GM21723 (cell line): ENCODE data around the gene MACROD2.
"Not testable (repeated sequence)": the region's sequence is repeated elsewhere in the genome, so short reads cannot be mapped to it uniquely, and the experiment has no call there.

Source experiments
- ATAC-seq: cut with Tn5 transposase; IDR thresholded peaks from one replicate; pipeline ENCODE4 v1.9.1; 2021; ENCODE audit warnings: mild to moderate bottlenecking, moderate library complexity; ENCODE audit not compliant: unreplicated experiment

Gene MACROD2

GRCh38 chr20:15523400-15523799, 1528.1 kb downstream of the MACROD2 start:
- no peak for ATAC-seq

- ATAC-seq: no peak
Observed at GRCh38 chr20:15528391-15529111, 1533.2 kb downstream of the MACROD2 start.

GRCh38 chr20:15535863-15536262, 1540.5 kb downstream of the MACROD2 start:
- ATAC-seq: no peak

DNA sequence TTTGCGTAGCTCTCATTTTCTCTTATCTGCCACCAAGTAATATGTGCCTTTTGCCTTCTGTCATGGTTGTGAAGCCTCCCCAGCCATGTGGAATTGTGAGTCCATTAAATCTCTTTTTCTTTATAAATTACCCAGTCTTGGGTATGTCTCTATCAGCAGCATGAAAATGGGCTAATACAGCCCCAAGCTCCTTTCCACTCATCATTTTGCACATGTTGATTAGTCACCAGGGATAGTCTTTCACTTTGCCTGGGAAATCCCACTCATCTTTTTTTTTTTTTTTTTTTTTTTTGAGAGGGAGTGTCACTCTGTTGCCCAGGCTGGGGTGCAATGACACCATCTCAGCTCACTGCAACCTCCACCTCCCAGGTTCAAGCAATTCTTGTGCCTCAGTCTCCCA, 1541.9 kb downstream of the MACROD2 start:
- not testable (repeated sequence) for ATAC-seq

- no peak for ATAC-seq
Observed at GRCh38 chr20:15542655-15543054, 1547.3 kb downstream of the MACROD2 start.

DNA sequence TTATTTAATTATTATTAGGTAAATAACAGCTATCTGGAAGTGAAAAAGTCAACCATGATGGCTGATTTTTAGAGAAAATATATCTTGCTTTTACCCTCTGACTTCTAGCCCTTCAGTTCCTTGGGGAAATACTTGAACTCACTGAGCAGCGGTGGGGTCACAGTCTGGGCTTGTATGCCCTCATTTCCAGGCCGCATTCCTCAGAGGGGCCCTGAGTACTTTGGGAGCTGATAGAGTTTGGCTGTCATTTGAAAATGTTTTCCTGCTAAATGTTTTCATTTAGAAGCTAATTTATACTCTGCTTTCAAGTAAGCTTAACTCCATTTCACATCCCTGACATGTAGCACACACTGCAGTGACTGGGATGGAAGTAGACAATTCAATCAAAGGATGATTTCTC, 1549.4 kb downstream of the MACROD2 start:
- no peak for ATAC-seq

- ATAC-seq: no peak
Observed at GRCh38 chr20:15546525-15547023, 1551.3 kb downstream of the MACROD2 start.

GRCh38 chr20:15547119-15547518, 1551.8 kb downstream of the MACROD2 start:
- no peak for ATAC-seq

GRCh38 chr20:15550116-15550870, 1555.0 kb downstream of the MACROD2 start:
- ATAC-seq: no peak

- no peak for ATAC-seq
Observed at GRCh38 chr20:15555913-15556312, 1560.6 kb downstream of the MACROD2 start.

DNA sequence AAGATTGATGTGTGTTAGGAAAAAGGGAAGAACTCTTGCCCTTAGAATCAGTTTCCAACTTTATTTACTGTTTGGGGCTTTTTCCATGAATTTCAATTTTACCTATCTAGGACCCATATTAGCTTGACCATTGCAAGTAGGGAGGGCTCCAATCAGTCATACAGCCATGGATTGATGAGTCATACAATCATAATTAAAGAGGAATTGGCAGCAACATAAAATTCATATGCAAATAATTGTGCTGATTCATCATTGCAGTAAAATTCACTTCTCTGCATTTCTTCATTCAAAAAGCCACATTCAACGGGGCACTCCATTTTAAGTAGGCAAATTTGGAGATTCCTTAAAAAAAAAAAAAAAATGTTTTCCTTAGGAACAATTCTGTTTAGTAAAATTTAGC, 1561.6 kb downstream of the MACROD2 start:
- no peak for ATAC-seq

GRCh38 chr20:15561070-15561569, 1565.8 kb downstream of the MACROD2 start:
- no peak for ATAC-seq

DNA sequence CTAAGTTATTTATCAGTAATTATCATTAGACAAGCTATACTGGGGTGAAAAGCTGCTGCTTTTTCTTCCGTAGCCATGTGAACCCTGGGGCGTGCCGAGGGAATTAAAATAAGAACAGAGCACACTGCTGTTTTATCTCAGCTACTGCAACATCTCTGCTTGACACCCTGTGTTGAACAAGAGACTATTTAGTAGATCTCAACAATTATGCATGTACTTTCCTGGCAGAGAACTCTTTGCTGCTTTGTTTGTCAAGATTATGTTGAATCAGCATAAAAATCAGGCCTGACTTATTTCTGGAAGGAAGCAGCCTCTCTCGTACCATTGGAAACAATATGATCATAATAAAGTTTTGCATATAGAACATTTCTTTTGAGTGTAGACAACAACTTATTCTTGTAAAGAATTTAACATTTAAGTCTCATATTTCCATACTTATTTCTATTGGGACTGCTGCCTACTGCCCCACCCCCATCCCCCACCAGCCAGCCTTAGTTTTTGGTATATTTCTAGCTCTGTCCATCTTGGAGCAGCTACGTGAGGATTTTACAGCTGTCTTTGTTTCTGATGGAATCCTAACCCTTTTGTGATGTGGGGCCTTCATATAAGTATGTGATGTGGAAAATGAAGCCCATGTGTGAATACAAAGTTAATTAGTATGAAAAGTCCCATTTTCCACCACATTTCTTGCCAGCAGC, 1566.5 kb downstream of the MACROD2 start:
- ATAC-seq: no peak

DNA sequence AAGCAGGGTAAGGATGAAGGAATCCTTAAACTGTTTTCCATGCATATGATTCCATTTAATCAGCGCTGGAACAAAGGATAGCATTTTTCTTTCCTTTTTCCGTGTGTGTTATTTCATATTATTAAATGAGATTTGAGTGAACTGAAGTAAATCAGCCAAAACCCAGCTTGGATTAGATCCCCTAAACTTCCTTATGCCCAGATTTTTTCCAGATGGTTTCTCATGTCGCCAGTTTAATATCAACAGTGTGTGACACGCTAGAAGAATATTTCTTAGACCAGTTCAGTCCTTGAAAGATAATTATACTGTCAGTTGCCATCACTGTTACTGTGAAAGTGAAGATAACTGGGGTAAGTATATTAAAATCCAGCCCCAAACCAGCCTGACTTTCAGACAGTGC, 1568.5 kb downstream of the MACROD2 start:
- ATAC-seq: no peak

DNA sequence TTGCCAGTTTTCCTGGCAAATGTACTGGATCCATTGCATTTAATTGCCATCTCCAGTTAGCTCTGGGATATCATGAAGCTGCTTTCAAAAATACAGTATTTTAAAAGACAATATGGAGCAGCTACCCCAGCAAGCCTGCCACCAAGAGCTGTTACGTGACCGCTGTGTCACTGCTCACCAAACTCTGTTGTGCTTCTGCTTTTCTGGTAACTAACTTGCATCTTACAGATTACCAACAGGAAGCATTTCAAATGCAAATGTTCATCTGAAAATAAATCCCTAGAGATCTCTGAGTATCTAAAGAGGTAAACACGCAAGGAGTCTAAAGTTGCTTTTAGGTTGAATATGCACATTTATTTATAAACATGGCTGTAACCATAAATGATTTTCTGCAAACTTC, 1569.7 kb downstream of the MACROD2 start:
- ATAC-seq: peak; percentile 93

DNA sequence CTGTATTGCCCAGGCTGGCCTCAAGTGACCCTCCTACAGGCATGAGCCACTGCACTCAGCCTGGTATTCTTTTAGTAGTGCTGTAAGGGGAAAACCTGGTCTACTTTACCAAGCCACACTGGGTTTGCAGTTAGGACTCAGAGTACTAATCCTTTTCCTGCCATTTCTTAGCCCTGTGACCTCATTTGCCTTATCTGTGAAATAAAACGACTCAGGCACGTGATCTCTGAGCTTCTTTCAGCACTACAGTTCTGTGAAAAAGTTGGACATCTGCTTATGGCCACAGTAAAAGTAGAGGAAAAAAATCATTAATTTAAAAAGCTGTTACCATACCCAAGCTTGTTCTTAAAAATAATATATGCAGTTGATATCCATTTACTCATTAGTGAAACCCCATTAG, 1570.5 kb downstream of the MACROD2 start:
- ATAC-seq: no peak

DNA sequence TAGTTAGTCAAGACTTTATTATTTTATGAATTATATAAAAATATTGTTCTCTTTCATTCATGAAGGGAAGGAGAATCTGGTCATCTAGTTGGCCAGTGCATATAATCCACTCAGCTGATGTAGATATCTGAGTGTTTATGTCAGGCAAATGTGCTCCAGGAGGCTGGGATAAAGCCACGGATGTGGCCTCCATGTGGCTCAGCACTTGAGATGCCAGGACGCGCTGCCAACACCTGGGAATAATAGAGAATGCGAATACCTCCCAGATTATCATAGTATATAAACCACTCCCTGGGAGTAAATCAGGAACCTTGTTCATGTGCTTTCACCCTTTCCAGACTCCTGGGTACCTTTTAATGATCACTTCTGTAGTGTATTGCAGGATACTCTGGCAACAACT, 1571.9 kb downstream of the MACROD2 start:
- no peak for ATAC-seq

DNA sequence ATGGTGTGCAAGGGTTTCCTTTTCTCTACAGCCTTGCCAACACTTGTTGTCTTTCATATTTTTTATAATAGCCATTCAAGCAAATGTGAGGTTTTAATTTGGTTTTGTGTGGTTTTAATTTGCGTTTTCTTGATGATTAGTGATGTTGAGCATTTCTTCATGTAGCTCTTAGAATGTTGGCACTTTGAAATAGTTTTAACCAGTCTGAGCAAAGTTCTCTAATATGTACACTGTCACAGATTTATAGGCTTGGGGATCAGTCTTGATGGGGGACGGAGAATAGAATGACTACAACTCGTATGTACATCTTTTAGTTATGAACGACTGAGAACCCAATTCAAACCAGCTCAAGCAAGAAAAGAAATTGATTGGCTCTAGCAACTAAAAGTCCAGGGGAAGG, 1574.8 kb downstream of the MACROD2 start:
- ATAC-seq: no peak

DNA sequence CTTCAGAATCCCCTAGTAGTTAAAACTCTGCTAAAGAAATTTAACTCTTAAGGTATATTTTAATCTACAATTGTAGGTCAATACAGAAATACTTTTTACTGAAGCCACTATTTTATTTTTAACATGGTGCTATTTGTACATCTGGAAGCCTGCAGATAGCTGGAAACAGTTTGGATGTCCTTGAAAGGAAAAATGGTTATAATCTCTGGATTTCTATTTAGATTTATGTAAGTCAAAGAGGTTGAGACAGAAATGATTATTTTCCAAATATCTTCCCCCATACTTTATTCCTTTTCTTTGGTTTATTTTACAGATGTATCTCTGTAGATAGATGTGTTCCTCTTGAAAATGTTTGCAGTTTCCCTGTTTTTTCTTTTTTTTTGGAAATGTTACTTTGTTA, 1575.7 kb downstream of the MACROD2 start:
- ATAC-seq: no peak

DNA sequence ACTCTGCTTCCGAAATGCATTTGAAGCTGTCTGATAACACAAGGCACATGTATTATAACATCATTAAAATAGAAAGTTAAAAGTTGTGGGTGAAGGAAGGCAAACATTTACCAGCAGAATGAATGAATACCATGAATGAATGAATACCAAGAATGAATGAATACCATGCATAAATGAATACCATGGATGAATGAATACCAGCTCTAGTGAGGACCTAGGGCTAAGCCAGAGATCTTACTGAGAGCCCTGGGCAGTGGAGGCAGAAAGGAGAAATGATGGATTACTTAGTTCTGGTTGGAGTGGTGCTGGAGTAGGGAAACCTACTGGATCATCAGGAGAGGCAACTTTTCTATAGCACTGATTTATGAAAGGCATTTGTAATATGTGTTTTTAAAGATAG, 1579.9 kb downstream of the MACROD2 start:
- no peak for ATAC-seq

GRCh38 chr20:15576411-15576810, 1581.1 kb downstream of the MACROD2 start:
- ATAC-seq: no peak
